Parathyroid adenoma (tissue), 2 donors: ENCODE data around the gene OR2A2.

Experiments
- H2AFZ ChIP-seq: fragments of 300-600 bp; sonication (generic); one replicate; pipeline ENCODE4 v1.7.0; 2017; ENCODE audit warnings: antibody characterized with exemption, mild to moderate bottlenecking
- H3K27ac ChIP-seq: fragments of 300-600 bp; sonication (generic); one replicate; pipeline ENCODE4 v1.7.0; 2017
- H3K27me3 ChIP-seq: fragments of 300-600 bp; sonication (generic); one replicate; pipeline ENCODE4 v1.7.0; 2017; ENCODE audit warnings: low read length; ENCODE audit not compliant: control insufficient read depth, insufficient read depth
- H3K36me3 ChIP-seq: fragments of 300-600 bp; sonication (generic); one replicate; pipeline ENCODE4 v1.7.0; 2017; ENCODE audit warnings: low read length; ENCODE audit not compliant: control insufficient read depth, insufficient read depth
- H3K4me1 ChIP-seq: fragments of 300-600 bp; sonication (generic); one replicate; pipeline ENCODE4 v1.7.0; 2017; ENCODE audit warnings: control low read depth
- H3K4me2 ChIP-seq: fragments of 300-600 bp; sonication (generic); one replicate; pipeline ENCODE4 v1.7.0; 2017; ENCODE audit warnings: low read length
- H3K4me3 ChIP-seq: fragments of 300-600 bp; sonication (generic); one replicate; pipeline ENCODE4 v1.7.0; 2017; ENCODE audit warnings: low read depth, low read length
- H3K79me2 ChIP-seq: fragments of 300-600 bp; sonication (generic); one replicate; pipeline ENCODE4 v1.7.0; 2017; ENCODE audit warnings: control low read depth
- H3K9ac ChIP-seq: fragments of 300-600 bp; sonication (generic); one replicate; pipeline ENCODE4 v1.7.0; 2017; ENCODE audit warnings: mild to moderate bottlenecking
- H3K9me3 ChIP-seq: fragments of 300-600 bp; sonication (generic); one replicate; pipeline ENCODE4 v1.7.0; 2017; ENCODE audit warnings: low read length; ENCODE audit not compliant: control insufficient read depth
- CTCF ChIP-seq: fragments of 300-600 bp; sonication (generic); IDR thresholded peaks from one replicate; pipeline ENCODE4 v1.7.0; 2017; ENCODE audit warnings: antibody characterized with exemption, mild to moderate bottlenecking
- donor health status: primary hyperparathyroidism.

Gene OR2A2

GRCh38 chr7:144100607-144101006, 8.8 kb upstream of the OR2A2 start:
- H3K36me3 ChIP-seq, result no peaks in the 10 kb centered on the region
- TF ChIP-seq CTCF, result no peak
- no peak overlapping the region for H3K4me2 ChIP-seq
- H3K79me2 ChIP-seq, result no peaks in the 10 kb centered on the region
- H3K27me3 ChIP-seq, result no peaks in the 10 kb centered on the region
- H3K27ac ChIP-seq, result no peak overlapping the region
- no peaks in the 10 kb centered on the region for H3K9me3 ChIP-seq
- H3K4me3 ChIP-seq, result no peak overlapping the region
- no peak overlapping the region for H2AFZ ChIP-seq
- H3K4me1 ChIP-seq, result no peaks in the 10 kb centered on the region
- H3K9ac ChIP-seq, result no peak overlapping the region

GRCh38 chr7:144102041-144102440, 7.3 kb upstream of the OR2A2 start:
- H3K4me1 ChIP-seq, result no peaks in the 10 kb centered on the region
- H3K4me2 ChIP-seq, result no peak overlapping the region
- no peak overlapping the region for H3K27ac ChIP-seq
- no peaks in the 10 kb centered on the region for H3K27me3 ChIP-seq
- H2AFZ ChIP-seq, result no peak overlapping the region
- no peak overlapping the region for H3K4me3 ChIP-seq
- no peaks in the 10 kb centered on the region for H3K9me3 ChIP-seq
- no peak for TF ChIP-seq CTCF
- H3K9ac ChIP-seq, result no peak overlapping the region
- H3K36me3 ChIP-seq, result no peaks in the 10 kb centered on the region
- no peaks in the 10 kb centered on the region for H3K79me2 ChIP-seq

- Histone ChIP-seq H2AFZ (no peak overlapping the region), H3K9me3 (no peaks in the 10 kb centered on the region), H3K4me1 (no peaks in the 10 kb centered on the region), H3K36me3 (no peaks in the 10 kb centered on the region), H3K9ac (no peak overlapping the region), H3K27me3 (no peaks in the 10 kb centered on the region), H3K79me2 (no peaks in the 10 kb centered on the region), H3K4me2 (no peak overlapping the region), H3K4me3 (no peak overlapping the region), H3K27ac (no peak overlapping the region)
- TF ChIP-seq CTCF, result no peak
Observed at GRCh38 chr7:144105211-144105610, 4.2 kb upstream of the OR2A2 start.

GRCh38 chr7:144110272-144110671, 889 bp downstream of the OR2A2 start:
- no peaks in the 10 kb centered on the region for H3K36me3 ChIP-seq
- no peaks in the 10 kb centered on the region for H3K9me3 ChIP-seq
- TF ChIP-seq CTCF, result no peak
- H3K4me1 ChIP-seq, result no peaks in the 10 kb centered on the region
- no peaks in the 10 kb centered on the region for H3K27me3 ChIP-seq
- no peaks in the 10 kb centered on the region for H3K79me2 ChIP-seq
- H3K4me3 ChIP-seq, result no peak overlapping the region
- no peak overlapping the region for H3K4me2 ChIP-seq
- H3K9ac ChIP-seq, result no peak overlapping the region
- H2AFZ ChIP-seq, result no peak overlapping the region
- no peak overlapping the region for H3K27ac ChIP-seq

- TF ChIP-seq CTCF, result no peak
- Histone ChIP-seq H3K9ac (no peak overlapping the region), H3K27ac (no peak overlapping the region), H3K4me1 (no peaks in the 10 kb centered on the region), H2AFZ (no peak overlapping the region), H3K27me3 (no peaks in the 10 kb centered on the region), H3K4me3 (no peak overlapping the region), H3K36me3 (no peaks in the 10 kb centered on the region), H3K9me3 (no peaks in the 10 kb centered on the region), H3K4me2 (no peak overlapping the region), H3K79me2 (no peaks in the 10 kb centered on the region)
Observed at GRCh38 chr7:144113651-144114050, 4.3 kb downstream of the OR2A2 start.
